NK-92 (cell line): ENCODE measurements around the gene MAPK8.
"Not testable (repeated sequence)": the region's sequence is repeated elsewhere in the genome, so short reads cannot be mapped to it uniquely, and the experiment has no call there.

Source experiments
- DNase-seq: peaks from one replicate; lab custom pipeline; 2025; ENCODE audit not compliant: unreplicated experiment; lab: John Stamatoyannopoulos, UW

Gene MAPK8

GRCh38 chr10:48306265-48306869, at the start of gene MAPK8:
Gene MAPK8, plus strand, starts transcription at chr10:48306677. Its CDS starts 94,984 bp downstream, at chr10:48401661.
- peak; percentile 51 for DNase-seq

- no peak for DNase-seq
Observed at GRCh38 chr10:48257407-48257961, 49.0 kb upstream of the MAPK8 start.

- DNase-seq, result no peak
Observed at GRCh38 chr10:48258105-48258504, 48.4 kb upstream of the MAPK8 start.

GRCh38 chr10:48266528-48266927, 39.9 kb upstream of the MAPK8 start:
- no peak for DNase-seq

GRCh38 chr10:48271047-48271730, 35.3 kb upstream of the MAPK8 start:
- DNase-seq, result no peak

- DNase-seq, result no peak
Observed at GRCh38 chr10:48272682-48273081, 33.8 kb upstream of the MAPK8 start.

GRCh38 chr10:48273741-48274140, 32.7 kb upstream of the MAPK8 start:
- no peak for DNase-seq

GRCh38 chr10:48274636-48275035, 31.8 kb upstream of the MAPK8 start, which contains the start of gene FRMPD2:
Gene FRMPD2, minus strand, starts transcription at chr10:48274696. Its CDS starts 129 bp downstream, at chr10:48274567.
- DNase-seq, result no peak

- DNase-seq, result no peak
Observed at GRCh38 chr10:48277093-48277492, 29.4 kb upstream of the MAPK8 start.

- no peak for DNase-seq
Observed at GRCh38 chr10:48279081-48279751, 27.3 kb upstream of the MAPK8 start.

GRCh38 chr10:48281697-48282096, 24.8 kb upstream of the MAPK8 start:
- not testable (repeated sequence) for DNase-seq

- DNase-seq, result no peak
Observed at GRCh38 chr10:48282829-48283228, 23.6 kb upstream of the MAPK8 start.

- no peak for DNase-seq
Observed at GRCh38 chr10:48284002-48284546, 22.4 kb upstream of the MAPK8 start.

GRCh38 chr10:48284811-48285210, 21.7 kb upstream of the MAPK8 start:
- no peak for DNase-seq

GRCh38 chr10:48285710-48286109, 20.8 kb upstream of the MAPK8 start:
- DNase-seq, result no peak

GRCh38 chr10:48286356-48286755, 20.1 kb upstream of the MAPK8 start:
- no peak for DNase-seq

GRCh38 chr10:48287417-48288391, 18.8 kb upstream of the MAPK8 start:
- no peak for DNase-seq

- no peak for DNase-seq
Observed at GRCh38 chr10:48288661-48289060, 17.8 kb upstream of the MAPK8 start.

GRCh38 chr10:48289501-48290238, 16.8 kb upstream of the MAPK8 start:
- no peak for DNase-seq

- no peak for DNase-seq
Observed at GRCh38 chr10:48290286-48290685, 16.2 kb upstream of the MAPK8 start.
